MM.1S (cell line): ENCODE results near the gene PSORS1C1.

Experiments
- DNase-seq: peaks from one replicate; pipeline ENCODE4 v3.0.0-alpha.2; 2015
- H2AFZ ChIP-seq: fragments of 300-600 bp; sonication (generic); 2 replicates; pipeline ENCODE4 v1.6.0; 2016; ENCODE audit warnings: antibody characterized with exemption, low read length
- H3F3A ChIP-seq: fragments of 300-600 bp; sonication (generic); 2 replicates; pipeline ENCODE4 v1.6.1; 2016; ENCODE audit warnings: mild to moderate bottlenecking, antibody characterized with exemption, low read length, moderate library complexity, mixed read lengths; ENCODE audit not compliant: insufficient read depth
- H3K27ac ChIP-seq: fragments of 300-600 bp; sonication (generic); 2 replicates; pipeline ENCODE4 v1.5.1; 2016; ENCODE audit warnings: mild to moderate bottlenecking, low read length
- H3K27me3 ChIP-seq: fragments of 300-600 bp; sonication (generic); replicated peaks from 2 replicates; pipeline ENCODE4 v1.6.0; 2016; ENCODE audit warnings: low read length; ENCODE audit not compliant: insufficient read depth
- H3K36me3 ChIP-seq: fragments of 300-600 bp; sonication (generic); replicated peaks from 2 replicates; pipeline ENCODE4 v1.6.1; 2016; ENCODE audit warnings: mild to moderate bottlenecking, low read length, mixed read lengths; ENCODE audit not compliant: insufficient read depth
- H3K4me1 ChIP-seq: fragments of 300-600 bp; sonication (generic); 2 replicates; pipeline ENCODE4 v1.6.1; 2016; ENCODE audit warnings: low read length, mixed read lengths
- H3K4me2 ChIP-seq: fragments of 300-600 bp; sonication (generic); 2 replicates; pipeline ENCODE4 v1.6.0; 2016; ENCODE audit warnings: low read depth, low read length
- H3K4me3 ChIP-seq: fragments of 300-600 bp; sonication (generic); 2 replicates; pipeline ENCODE4 v1.5.1; 2016; ENCODE audit warnings: low read length, mixed read lengths
- H3K79me2 ChIP-seq: fragments of 300-600 bp; sonication (generic); 2 replicates; pipeline ENCODE4 v1.6.1; 2016; ENCODE audit warnings: mixed run types, low read length, mixed read lengths
- H3K9ac ChIP-seq: fragments of 300-600 bp; sonication (generic); 2 replicates; pipeline ENCODE4 v1.6.1; 2016; ENCODE audit warnings: low read length, mixed read lengths
- H3K9me2 ChIP-seq: fragments of 300-600 bp; sonication (generic); replicated peaks from 2 replicates; pipeline ENCODE4 v1.6.1; 2016; ENCODE audit warnings: mild to moderate bottlenecking, low read length, mixed read lengths; ENCODE audit not compliant: insufficient read depth
- H3K9me3 ChIP-seq: fragments of 300-600 bp; sonication (generic); replicated peaks from 2 replicates; pipeline ENCODE4 v1.6.1; 2016; ENCODE audit warnings: mild to moderate bottlenecking, low read length, mixed read lengths; ENCODE audit not compliant: insufficient read depth
- H4K20me1 ChIP-seq: fragments of 300-600 bp; sonication (generic); 2 replicates; pipeline ENCODE4 v1.6.1; 2016; ENCODE audit warnings: mild to moderate bottlenecking, low read length, moderate library complexity, mixed read lengths; ENCODE audit not compliant: insufficient read depth
- CTCF ChIP-seq: fragments of 300-600 bp; sonication (generic); IDR thresholded peaks from 2 replicates; pipeline ENCODE4 v1.5.1; 2016; ENCODE audit warnings: antibody characterized with exemption, low read length, mixed read lengths
- EZH2 ChIP-seq: fragments of 300-600 bp; sonication (generic); optimal IDR thresholded peaks from 2 replicates; pipeline ENCODE3; 2017; ENCODE audit warnings: low read depth, mild to moderate bottlenecking, antibody characterized with exemption, low read length, mixed read lengths
- EZH2phosphoT487 ChIP-seq: fragments of 300-600 bp; sonication (generic); IDR thresholded peaks from 2 replicates; pipeline ENCODE4 v1.6.1; 2018; ENCODE audit warnings: antibody characterized with exemption, low read length

The PSORS1C1 gene

GRCh38 chr6:31087494-31088089 is 27.0 kb upstream of the PSORS1C1 start:
- no peaks in the 10 kb centered on the region for H3K9me2 ChIP-seq
- H3F3A ChIP-seq: no peaks in the 10 kb centered on the region
- H3K4me3 ChIP-seq: no peak overlapping the region
- no peaks in the 10 kb centered on the region for H3K79me2 ChIP-seq
- no peak overlapping the region for H2AFZ ChIP-seq
- H3K36me3 ChIP-seq: no peaks in the 10 kb centered on the region
- no peak overlapping the region for H3K9ac ChIP-seq
- H3K9me3 ChIP-seq: no peaks in the 10 kb centered on the region
- no peaks in the 10 kb centered on the region for H4K20me1 ChIP-seq
- no peaks in the 10 kb centered on the region for H3K27me3 ChIP-seq
- H3K4me1 ChIP-seq: no peaks in the 10 kb centered on the region
- H3K4me2 ChIP-seq: no peak overlapping the region
- no peak overlapping the region for H3K27ac ChIP-seq
- peak; percentile 65 for TF ChIP-seq CTCF
- TF ChIP-seq EZH2: no peak
- DNase-seq: peak; percentile 78

DNA sequence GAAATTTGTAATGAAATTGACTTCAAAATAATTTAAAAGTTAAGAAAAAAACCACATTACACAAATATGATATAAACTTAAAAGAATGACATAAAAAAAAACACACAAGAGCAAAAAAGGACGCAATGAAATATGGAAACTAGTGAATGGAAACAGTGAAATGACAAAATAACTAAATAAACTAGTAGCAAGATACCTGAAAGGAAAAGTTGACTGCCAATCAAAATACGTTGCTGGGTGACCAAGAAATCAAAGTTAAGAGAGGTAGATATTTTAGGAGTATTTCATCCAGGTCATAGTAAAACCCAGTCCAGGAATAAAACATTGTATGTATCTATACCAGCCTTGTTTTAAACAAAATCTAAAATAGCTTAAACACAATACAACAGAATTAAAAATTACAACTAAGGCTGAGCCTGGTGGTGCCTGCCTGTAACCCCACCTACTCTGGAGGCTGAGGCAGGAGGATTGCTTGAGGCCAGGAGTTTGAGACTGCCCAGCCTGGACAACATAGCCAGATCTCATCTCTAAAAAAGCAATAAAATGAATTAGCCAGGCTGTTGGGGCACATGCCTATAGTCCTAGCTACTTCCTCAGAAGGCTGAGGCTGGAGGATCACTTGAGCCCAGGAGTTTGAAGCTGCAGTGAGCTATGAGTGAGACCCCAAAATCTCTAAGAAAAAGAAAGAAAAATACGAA is 24.2 kb upstream of the PSORS1C1 start:
- no peak overlapping the region for H3K27ac ChIP-seq

GRCh38 chr6:31090973-31091364 is 23.6 kb upstream of the PSORS1C1 start:
- Histone ChIP-seq H3K4me3 (no peak overlapping the region), H4K20me1 (no peaks in the 10 kb centered on the region), H3K27me3 (no peaks in the 10 kb centered on the region), H3K9me2 (no peaks in the 10 kb centered on the region), H3K79me2 (no peaks in the 10 kb centered on the region), H3K4me2 (no peak overlapping the region), H3K36me3 (no peaks in the 10 kb centered on the region), H3K4me1 (peaks cover 13% of the 10 kb centered on the region), H3K9me3 (no peaks in the 10 kb centered on the region), H3F3A (no peaks in the 10 kb centered on the region), H3K9ac (no peak overlapping the region), H2AFZ (no peak overlapping the region), H3K27ac (no peak overlapping the region)
- no peak for DNase-seq
- TF ChIP-seq EZH2 (no peak), EZH2phosphoT487 (no peak), CTCF (no peak)

More for the DNA sequence above, 24.2 kb upstream of the PSORS1C1 start:
- TF ChIP-seq CTCF (no peak), EZH2 (no peak), EZH2phosphoT487 (no peak)
- no peaks in the 10 kb centered on the region for H3K9me2 ChIP-seq
- DNase-seq: no peak
- H3K9me3 ChIP-seq: no peaks in the 10 kb centered on the region
- no peak overlapping the region for H2AFZ ChIP-seq
- H3K4me3 ChIP-seq: no peak overlapping the region
- no peaks in the 10 kb centered on the region for H3K79me2 ChIP-seq
- H3K4me1 ChIP-seq: peaks cover 13% of the 10 kb centered on the region
- no peak overlapping the region for H3K9ac ChIP-seq
- no peaks in the 10 kb centered on the region for H4K20me1 ChIP-seq
- H3F3A ChIP-seq: no peaks in the 10 kb centered on the region
- H3K4me2 ChIP-seq: no peak overlapping the region
- no peaks in the 10 kb centered on the region for H3K27me3 ChIP-seq
- H3K36me3 ChIP-seq: no peaks in the 10 kb centered on the region
